HG03558 (cell line): ENCODE results near the gene NTF4.
"Not testable (repeated sequence)": the region's sequence is repeated elsewhere in the genome, so short reads cannot be mapped to it uniquely, and the experiment has no call there.

Experiments used
- ATAC-seq: cut with Tn5 transposase; IDR thresholded peaks from one replicate; pipeline ENCODE4 v1.9.1; 2021; ENCODE audit warnings: moderate number of reproducible peaks; ENCODE audit not compliant: unreplicated experiment; ENCODE audit errors: extremely low read depth

Gene NTF4

GRCh38 chr19:49057636-49058234 is 6.9 kb downstream of the NTF4 start, which contains the start of gene CGB7:
TSS of gene CGB7 (minus strand) at chr19:49057749. CDS start at chr19:49055375, 2,374 bp downstream.
- no peak for ATAC-seq

GRCh38 chr19:49056902-49057596 is 7.6 kb downstream of the NTF4 start:
- ATAC-seq = not testable (repeated sequence)

DNA sequence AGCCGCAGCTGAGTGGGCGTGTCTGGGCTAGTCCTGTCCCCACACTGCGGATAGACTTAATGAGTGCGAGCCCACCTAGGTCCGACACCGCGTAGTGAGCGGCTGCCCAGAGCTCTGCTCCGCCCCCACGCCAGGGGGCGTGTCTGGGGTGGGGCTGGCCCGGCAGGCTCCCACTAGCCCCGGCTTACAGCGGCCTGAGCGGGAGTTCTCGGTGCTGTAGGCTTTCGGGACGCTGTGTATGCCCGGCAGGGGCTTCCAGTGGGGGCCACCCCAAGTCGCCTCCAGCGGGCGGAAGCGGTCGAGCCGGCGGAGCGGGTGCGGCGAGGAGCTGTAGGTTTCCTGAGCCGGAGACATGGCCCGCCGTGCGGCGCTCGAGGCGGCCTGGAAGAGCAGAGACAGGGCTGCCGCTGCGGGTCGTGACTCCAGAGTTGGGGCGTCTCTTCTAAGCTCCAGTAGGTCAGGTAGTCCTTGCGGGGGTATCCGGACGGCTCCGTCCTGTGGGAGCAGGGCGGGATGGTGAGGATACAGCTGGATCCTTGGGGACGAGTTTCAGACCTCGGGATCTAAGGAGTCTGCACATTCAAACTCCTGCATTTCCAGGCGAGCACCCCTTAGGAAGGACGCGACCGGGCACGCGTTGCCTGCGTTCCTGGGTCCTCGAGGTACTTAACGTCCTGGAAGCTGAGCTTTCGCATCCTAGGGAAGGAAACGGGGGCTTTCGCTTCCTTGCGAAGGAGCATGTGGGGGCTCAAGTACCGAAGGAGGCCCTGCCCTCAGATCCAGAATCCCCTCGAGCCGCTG is 8.3 kb downstream of the NTF4 start:
- ATAC-seq = no peak

DNA sequence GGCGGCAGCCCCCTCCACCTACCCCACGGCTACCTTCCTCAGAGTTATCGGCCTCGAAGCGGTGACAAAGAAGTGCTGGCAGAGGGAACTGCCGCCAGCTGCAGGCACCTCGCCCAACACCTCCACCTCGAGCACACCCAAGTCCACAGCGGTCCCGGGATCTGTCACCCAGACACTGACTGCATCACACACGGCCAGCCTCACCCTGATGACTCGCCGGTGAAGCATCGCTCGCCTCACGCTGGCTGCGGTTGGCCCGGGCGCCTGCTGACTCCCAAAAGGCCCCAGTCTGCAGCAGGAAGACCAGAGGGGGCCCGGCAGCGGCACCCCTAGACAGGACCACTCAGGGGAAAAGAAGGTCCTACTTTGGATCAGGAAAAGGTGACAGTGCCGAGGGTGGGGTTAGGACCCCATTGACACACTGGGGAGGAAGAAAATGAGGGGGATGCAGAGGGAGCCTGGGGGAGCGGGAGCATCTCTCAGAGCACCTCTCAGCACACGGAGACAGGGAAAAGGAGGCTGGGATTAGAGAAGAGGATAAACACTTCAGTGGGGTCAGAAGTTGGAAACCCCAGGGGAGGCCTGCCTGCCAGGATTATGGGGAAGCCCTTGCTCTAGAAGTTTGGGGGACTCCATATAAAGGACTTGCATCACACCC is 14.1 kb downstream of the NTF4 start:
- ATAC-seq = not testable (repeated sequence)

GRCh38 chr19:49049834-49050233 is 14.8 kb downstream of the NTF4 start:
- ATAC-seq = not testable (repeated sequence)

DNA sequence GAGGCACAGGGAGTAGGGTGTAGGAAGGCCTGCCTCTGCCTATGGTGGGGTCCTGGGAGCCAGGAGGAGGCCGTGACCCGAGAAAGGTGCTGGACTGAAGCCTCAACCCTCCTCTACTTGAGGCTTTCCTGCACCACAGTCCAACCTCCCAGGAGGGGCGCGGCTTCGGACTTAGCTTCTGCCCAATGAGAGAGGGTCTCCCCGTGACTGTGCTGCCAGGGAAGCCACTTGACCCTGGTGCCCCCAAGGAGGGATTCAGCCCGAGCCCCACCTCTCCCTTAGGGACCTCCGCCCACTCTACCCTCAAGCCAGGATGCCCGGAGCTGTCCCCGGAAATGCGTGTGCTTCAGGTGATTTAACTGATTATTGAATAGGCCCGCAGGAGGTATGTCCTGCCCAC is 15.6 kb downstream of the NTF4 start, which contains the start of gene CGB8:
TSS of gene CGB8 (minus strand) at position 101 of the 400 bp plus-strand sequence. CDS start 372 bp downstream, outside the sequence.
- ATAC-seq = not testable (repeated sequence)

- ATAC-seq = not testable (repeated sequence)
Observed at GRCh38 chr19:49043548-49043947, 21.1 kb downstream of the NTF4 start, which contains the start of gene CGB5. TSS of gene CGB5 (plus strand) at chr19:49043848. CDS start at chr19:49044210, 362 bp downstream.

- not testable (repeated sequence) for ATAC-seq
Observed at GRCh38 chr19:49042666-49043065, 22.0 kb downstream of the NTF4 start.

- ATAC-seq = no peak
Observed at GRCh38 chr19:49042177-49042576, 22.4 kb downstream of the NTF4 start.

DNA sequence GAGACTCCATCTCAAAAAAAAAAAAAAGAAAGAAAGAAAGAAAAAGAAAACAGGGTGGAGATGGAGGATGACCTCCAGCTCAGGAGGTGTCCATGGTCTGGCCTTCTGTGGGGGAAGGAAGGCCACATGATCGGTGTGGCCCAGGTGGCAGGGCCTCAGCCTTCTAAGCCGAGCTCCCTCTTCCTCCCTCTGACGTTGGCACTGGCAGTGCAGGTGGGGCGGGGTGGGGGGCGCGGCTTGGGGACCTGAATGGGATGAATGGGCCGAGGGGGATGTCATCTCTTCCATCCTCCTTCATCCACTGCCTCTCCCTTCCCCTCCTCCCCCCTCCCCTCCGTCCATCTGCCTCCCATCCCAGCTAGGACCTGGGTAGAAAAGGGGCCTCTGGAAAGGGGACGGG is 24.9 kb downstream of the NTF4 start:
- not testable (repeated sequence) for ATAC-seq

DNA sequence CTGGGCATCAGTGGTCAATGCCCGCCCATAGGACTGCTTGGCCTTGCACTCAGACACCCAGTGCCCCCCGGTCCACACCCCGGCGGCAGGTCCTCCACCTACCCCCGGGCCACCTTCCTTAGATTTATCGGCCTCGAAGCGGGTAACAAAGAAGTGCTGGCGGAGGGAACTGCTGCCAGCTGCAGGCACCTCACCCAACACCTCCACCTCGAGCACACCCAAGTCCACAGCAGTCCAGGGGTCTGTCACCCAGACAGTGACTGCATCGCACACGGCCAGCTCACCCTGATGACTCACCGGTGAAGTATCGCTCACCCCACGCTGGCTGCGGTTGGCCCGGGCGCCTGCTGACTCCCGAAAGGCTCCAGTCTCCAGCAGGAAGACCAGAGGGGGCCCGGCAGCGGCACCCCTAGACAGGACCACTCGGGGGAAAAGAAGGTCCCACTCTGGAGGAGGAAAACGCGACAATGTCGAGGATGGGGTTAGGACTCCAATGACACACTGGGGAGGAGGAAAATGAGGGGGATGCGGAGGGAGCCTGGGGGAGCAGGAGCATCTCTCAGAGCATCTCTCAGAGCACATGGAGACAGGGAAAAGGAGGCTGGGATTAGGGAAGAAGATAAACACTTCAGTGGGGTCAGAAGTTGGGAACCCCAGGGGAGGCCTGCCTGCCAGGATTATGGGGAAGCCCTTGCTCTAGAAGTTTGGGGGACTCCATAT is 25.9 kb downstream of the NTF4 start:
- not testable (repeated sequence) for ATAC-seq

- ATAC-seq = not testable (repeated sequence)
Observed at GRCh38 chr19:49038111-49038510, 26.5 kb downstream of the NTF4 start.

GRCh38 chr19:49036815-49037214 is 27.8 kb downstream of the NTF4 start, which contains the start of gene CGB1:
TSS of gene CGB1 (minus strand) at chr19:49036895. CDS start at chr19:49036711, 184 bp downstream.
- not testable (repeated sequence) for ATAC-seq

DNA sequence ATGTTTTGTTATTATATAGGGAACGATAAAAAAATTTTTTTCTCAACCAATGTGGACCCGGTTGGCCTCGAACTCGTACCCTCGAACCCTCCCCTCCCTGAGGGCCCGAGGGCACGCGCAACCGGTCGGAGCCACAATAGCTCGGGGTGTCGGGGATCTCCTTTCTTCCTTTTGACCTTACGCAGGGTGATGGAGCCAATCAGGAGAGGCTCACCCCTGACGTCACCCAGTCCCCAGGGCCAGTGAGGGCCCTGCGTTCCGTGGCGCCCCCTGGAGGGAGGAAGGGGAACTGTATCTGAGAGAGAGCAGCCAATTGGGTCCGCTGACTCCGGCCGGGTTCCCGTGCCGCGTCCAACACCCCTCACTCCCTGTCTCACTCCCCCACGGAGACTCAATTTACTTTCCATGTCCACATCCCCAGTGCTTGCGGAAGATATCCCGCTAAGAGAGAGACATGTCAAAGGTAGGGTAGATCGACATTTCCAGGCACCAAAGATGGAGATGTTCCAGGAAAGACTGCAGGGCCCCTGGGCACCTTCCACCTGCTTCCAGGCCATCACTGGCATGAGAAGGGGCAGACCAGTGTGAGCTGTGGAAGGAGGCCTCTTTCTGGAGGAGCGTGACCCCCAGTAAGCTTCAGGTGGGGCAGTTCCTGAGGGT is 32.8 kb downstream of the NTF4 start, which contains the start of gene CGB2:
TSS of gene CGB2 (plus strand) at position 249 of the 660 bp plus-strand sequence. CDS start at position 455, 206 bp downstream.
- not testable (repeated sequence) for ATAC-seq

- not testable (repeated sequence) for ATAC-seq
Observed at GRCh38 chr19:49030323-49030722, 34.3 kb downstream of the NTF4 start.

DNA sequence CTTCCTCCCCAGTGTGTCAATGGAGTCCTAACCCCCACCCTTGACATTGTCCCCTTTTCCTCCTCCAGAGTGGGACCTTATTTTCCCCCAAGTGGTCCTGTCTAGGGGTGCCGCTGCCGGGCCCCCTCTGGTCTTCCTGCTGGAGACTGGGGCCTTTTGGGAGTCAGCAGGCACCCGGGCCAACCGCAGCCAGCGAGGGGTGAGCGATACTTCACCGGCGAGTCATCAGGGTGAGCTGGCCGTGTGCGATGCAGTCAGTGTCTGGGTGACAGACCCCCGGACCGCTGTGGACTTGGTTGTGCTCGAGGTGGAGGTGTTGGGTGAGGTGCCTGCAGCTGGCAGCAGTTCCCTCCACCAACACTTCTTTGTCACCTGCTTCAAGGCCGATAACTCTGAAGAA is 34.9 kb downstream of the NTF4 start:
- not testable (repeated sequence) for ATAC-seq

GRCh38 chr19:49028686-49029085 is 35.9 kb downstream of the NTF4 start:
- ATAC-seq = not testable (repeated sequence)

DNA sequence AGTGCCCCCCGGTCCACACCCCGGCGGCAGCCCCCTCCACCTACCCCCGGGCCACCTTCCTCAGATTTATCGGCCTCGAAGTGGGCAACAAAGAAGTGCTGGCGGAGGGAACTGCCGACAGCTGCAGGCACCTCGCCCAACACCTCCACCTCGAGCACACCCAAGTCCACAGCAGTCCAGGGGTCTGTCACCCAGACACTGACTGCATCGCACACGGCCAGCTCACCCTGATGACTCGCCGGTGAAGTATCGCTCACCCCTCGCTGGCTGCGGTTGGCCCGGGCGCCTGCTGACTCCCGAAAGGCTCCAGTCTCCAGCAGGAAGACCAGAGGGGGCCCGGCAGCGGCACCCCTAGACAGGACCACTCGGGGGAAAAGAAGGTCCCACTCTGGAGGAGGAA is 39.0 kb downstream of the NTF4 start:
- ATAC-seq = not testable (repeated sequence)

DNA sequence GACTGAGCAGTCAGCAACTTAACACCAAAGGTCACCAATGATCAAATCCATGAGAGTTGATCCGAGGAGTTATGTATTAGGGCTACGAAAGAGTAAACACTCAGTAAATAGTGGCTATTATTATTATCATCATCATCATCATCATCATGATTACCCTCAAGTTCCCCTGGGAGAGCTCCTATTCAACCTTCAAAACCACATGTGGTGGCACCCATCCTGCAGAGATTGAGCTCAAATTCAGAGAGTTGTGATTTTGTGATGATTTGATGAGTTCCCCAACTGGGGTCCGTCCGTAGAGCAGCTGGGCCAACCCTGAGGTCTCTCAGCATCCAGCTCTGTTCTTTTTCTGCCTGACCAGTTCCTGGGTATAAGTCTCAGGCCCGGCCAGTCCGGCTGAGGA is 39.5 kb downstream of the NTF4 start:
- not testable (repeated sequence) for ATAC-seq
